HG03460 (cell line): ENCODE measurements around the gene CHRNA4.

ENCODE experiments used
- ATAC-seq: cut with Tn5 transposase; IDR thresholded peaks from one replicate; pipeline ENCODE4 v1.9.1; 2021; ENCODE audit not compliant: unreplicated experiment

The CHRNA4 gene

GRCh38 chr20:63379296-63379695 is 18.1 kb upstream of the CHRNA4 start:
- ATAC-seq = no peak

- ATAC-seq = no peak
These were observed 17.5 kb upstream of the CHRNA4 start for GRCh38 chr20:63378626-63379025.

- ATAC-seq = no peak
These were observed 16.8 kb upstream of the CHRNA4 start for GRCh38 chr20:63377951-63378381.

GRCh38 chr20:63377256-63377941 is 16.2 kb upstream of the CHRNA4 start:
- ATAC-seq = no peak

- no peak for ATAC-seq
These were observed 15.4 kb upstream of the CHRNA4 start for GRCh38 chr20:63376283-63377250.

- no peak for ATAC-seq
These were observed 14.3 kb upstream of the CHRNA4 start for GRCh38 chr20:63375438-63375837.

GRCh38 chr20:63374504-63374903 is 13.4 kb upstream of the CHRNA4 start:
- ATAC-seq = no peak

- ATAC-seq = no peak
These were observed 12.8 kb upstream of the CHRNA4 start for GRCh38 chr20:63373996-63374395.

GRCh38 chr20:63372971-63373885 is 12.1 kb upstream of the CHRNA4 start:
- no peak for ATAC-seq

GRCh38 chr20:63371291-63371865 is 10.2 kb upstream of the CHRNA4 start:
- no peak for ATAC-seq

GRCh38 chr20:63370618-63371187 is 9.6 kb upstream of the CHRNA4 start:
- ATAC-seq = no peak

- ATAC-seq = no peak
These were observed 8.8 kb upstream of the CHRNA4 start for GRCh38 chr20:63369724-63370617.

- ATAC-seq = no peak
These were observed 7.9 kb upstream of the CHRNA4 start for GRCh38 chr20:63369024-63369530.

- ATAC-seq = no peak
These were observed 7.0 kb upstream of the CHRNA4 start for GRCh38 chr20:63368151-63368550.

- ATAC-seq = no peak
These were observed 6.4 kb upstream of the CHRNA4 start for GRCh38 chr20:63367446-63368055.

GRCh38 chr20:63366390-63367365 is 5.5 kb upstream of the CHRNA4 start:
- no peak for ATAC-seq

- ATAC-seq = no peak
These were observed 4.6 kb upstream of the CHRNA4 start for GRCh38 chr20:63365601-63366389.
